Neutrophil (primary cell): ENCODE measurements around the gene VCP.

Experiments used
- H3K27ac ChIP-seq: fragments of 200-600 bp; sonication (generic); 2 replicates; pipeline ENCODE4 v1.5.1; 2016; ENCODE audit warnings: mild to moderate bottlenecking, moderate library complexity
- H3K27me3 ChIP-seq: fragments of 200-600 bp; sonication (generic); 2 replicates; pipeline ENCODE4 v1.6.0; 2016; ENCODE audit warnings: mild to moderate bottlenecking
- H3K36me3 ChIP-seq: fragments of 200-600 bp; sonication (generic); 2 replicates; pipeline ENCODE4 v1.5.1; 2017
- H3K4me1 ChIP-seq, 2 experiments: fragments of 200-600 bp in 1 of 2; sonication (generic) in 1 of 2; 1 replicate in 1 of 2; 2 replicates in 1 of 2; pipeline versions ENCODE4 v1.5.1 to v1.6.1; 2013 to 2016; ENCODE audit warnings: low read depth in 1 of 2, low read length in 1 of 2, mild to moderate bottlenecking in 1 of 2, moderate library complexity in 1 of 2; ENCODE audit not compliant: control insufficient read depth in 1 of 2, insufficient read depth in 1 of 2
- H3K4me3 ChIP-seq, 2 experiments: fragments of 200-600 bp in 1 of 2; sonication (generic) in 1 of 2; 1 replicate in 1 of 2; 2 replicates in 1 of 2; pipeline ENCODE4 v1.5.1; 2013 to 2016; ENCODE audit warnings: low read depth in 1 of 2, low read length in 1 of 2, mild to moderate bottlenecking in 1 of 2, moderate library complexity in 1 of 2
- H3K9me3 ChIP-seq: fragments of 200-600 bp; sonication (generic); 2 replicates; pipeline ENCODE4 v1.5.1; 2016
- CTCF ChIP-seq: fragments of 200-600 bp; sonication (generic); IDR thresholded peaks from 2 replicates; pipeline ENCODE4 v1.5.1; 2016; ENCODE audit warnings: antibody characterized with exemption

VCP gene

GRCh38 chr9:35105571-35106342 is 33.3 kb upstream of the VCP start:
- Histone ChIP-seq H3K9me3 (no peaks in the 10 kb centered on the region), H3K27ac (peak overlapping the region; percentile 8), H3K4me3 (no peak overlapping the region), H3K4me1 (peaks cover 44 to 50% of the 10 kb centered on the region in 2 experiments), H3K36me3 (peaks cover 65% of the 10 kb centered on the region), H3K27me3 (no peaks in the 10 kb centered on the region)
- TF ChIP-seq CTCF = no peak

GRCh38 chr9:35105126-35105525 is 32.7 kb upstream of the VCP start:
- Histone ChIP-seq H3K27me3 (no peaks in the 10 kb centered on the region), H3K4me1 (peaks cover 38 to 44% of the 10 kb centered on the region in 2 experiments)
- no peak for TF ChIP-seq CTCF

GRCh38 chr9:35104586-35104985 is 32.2 kb upstream of the VCP start:
- H3K27me3 ChIP-seq = no peaks in the 10 kb centered on the region
- H3K36me3 ChIP-seq = peaks cover 72% of the 10 kb centered on the region
- H3K4me3 ChIP-seq = no peak overlapping the region
- peaks cover 32 to 38% of the 10 kb centered on the region in 2 experiments for H3K4me1 ChIP-seq
- no peaks in the 10 kb centered on the region for H3K9me3 ChIP-seq
- peak overlapping the region; percentile 86 for H3K27ac ChIP-seq
- no peak for TF ChIP-seq CTCF

More at GRCh38 chr9:35105126-35105525, 32.7 kb upstream of the VCP start:
- Histone ChIP-seq H3K4me3 (no peak overlapping the region), H3K36me3 (peaks cover 71% of the 10 kb centered on the region), H3K9me3 (no peaks in the 10 kb centered on the region), H3K27ac (no peak overlapping the region)

- Histone ChIP-seq H3K4me3 (peak overlapping the region; percentile 83 to 84), H3K27ac (peak overlapping the region; percentile 86), H3K27me3 (no peaks in the 10 kb centered on the region), H3K9me3 (no peaks in the 10 kb centered on the region), H3K36me3 (peaks cover 66% of the 10 kb centered on the region), H3K4me1 (peaks cover 24 to 30% of the 10 kb centered on the region in 2 experiments)
- TF ChIP-seq CTCF = no peak
Observed at GRCh38 chr9:35103660-35104191, 31.3 kb upstream of the VCP start.

- Histone ChIP-seq H3K27ac (peak within 1 kb of the TSS; percentile 86), H3K27me3 (no peaks in the 10 kb centered on the region), H3K9me3 (no peaks in the 10 kb centered on the region), H3K36me3 (peaks cover 59% of the 10 kb centered on the region), H3K4me1 (peaks cover 23 to 26% of the 10 kb centered on the region in 2 experiments), H3K4me3 (peak within 1 kb of the TSS; percentile 83 to 84)
- TF ChIP-seq CTCF = no peak
Observed at GRCh38 chr9:35102769-35103659, 30.6 kb upstream of the VCP start, which contains the start of gene STOML2. STOML2 (minus strand) TSS chr9:35103131; CDS start chr9:35103094, 37 bp downstream.
